HepG2 (cell line): ENCODE results near the gene MRPS10. TPM values are rescaled to one million over a fixed set of nuclear protein-coding genes. Genes with fewer than 3 reads are reported as not detected.

Experiments
- AKAP8 ChIP-seq: sonication (generic); formaldehyde crosslinking; IDR thresholded peaks from 2 replicates; pipeline ENCODE4 v1.5.1; 2020; ENCODE audit warnings: mild to moderate bottlenecking, missing genetic modification reagents
- KDM5B ChIP-seq: sonication (generic); formaldehyde crosslinking; IDR thresholded peaks from 2 replicates; pipeline ENCODE4 v1.4.0; 2020; ENCODE audit warnings: missing genetic modification reagents, mild to moderate bottlenecking, borderline replicate concordance
- KLF16 ChIP-seq, 2 experiments: sonication (generic) in 1 of 2; formaldehyde crosslinking in 1 of 2; IDR thresholded peaks; 2 replicates each; pipeline versions ENCODE4 v1.6.1 to v1.8.0; 2016 to 2023; ENCODE audit warnings: missing genetic modification reagents in 2 of 2, missing compliant biosample characterization in 1 of 2
- NCOA1 ChIP-seq: sonication (generic); formaldehyde crosslinking; IDR thresholded peaks from 2 replicates; pipeline ENCODE4 v1.9.0; 2021; ENCODE audit warnings: missing genetic modification reagents
- NFKBIZ ChIP-seq: IDR thresholded peaks from 2 replicates; pipeline ENCODE4 v1.6.1; 2018; ENCODE audit warnings: missing genetic modification reagents, missing compliant biosample characterization
- REL ChIP-seq: sonication (generic); formaldehyde crosslinking; conservative IDR thresholded peaks from 2 replicates; pipeline ENCODE4 v1.8.0; 2022; ENCODE audit warnings: mild to moderate bottlenecking, missing genetic modification reagents, moderate library complexity
- THAP11 ChIP-seq: IDR thresholded peaks from 2 replicates; pipeline ENCODE4 v1.6.1; 2016; ENCODE audit warnings: missing biosample characterization, missing genetic modification reagents
- ZNF598 ChIP-seq: sonication (generic); formaldehyde crosslinking; IDR thresholded peaks from 2 replicates; pipeline ENCODE4 v1.5.1; 2020; ENCODE audit warnings: mild to moderate bottlenecking, missing genetic modification reagents, borderline replicate concordance
- ZNF83 ChIP-seq: sonication (generic); formaldehyde crosslinking; IDR thresholded peaks from 2 replicates; pipeline ENCODE4 v1.4.0; 2020; ENCODE audit warnings: missing genetic modification reagents, mild to moderate bottlenecking, borderline replicate concordance
- polyA plus RNA-seq, 8 experiments: library from polyadenylated mRNA; depleted of rRNA in 3 of 8; stranded (reverse) in 7 of 8; unstranded in 1 of 8; fragments of >200 nt; fragmentation: Illumina TruSeq in 4 of 8; extraction: Trizol in 4 of 8; gene quantifications; 2 replicates each; pipeline versions ENCODE4 v1.2.1 to v1.2.3, GENCODE V29; 2011 to 2016; ENCODE audit warnings: low read depth in 4 of 8, missing spikeins in 1 of 8, mixed read lengths in 1 of 8; ENCODE audit not compliant: insufficient read depth in 1 of 8
- total RNA-seq, 5 experiments: library from RNA; depleted of rRNA; stranded (reverse); fragments of >200 nt; fragmentation: Illumina TruSeq; extraction: Trizol; gene quantifications; 2 replicates each; pipeline ENCODE4 v1.2.3, GENCODE V29; 2016; ENCODE audit warnings: low read depth in 1 of 5
- TF ChIP-seq, protein P1 (sequence below): sonication (generic); formaldehyde crosslinking; IDR thresholded peaks from 2 replicates; pipeline ENCODE4 v1.5.1; 2020; ENCODE audit warnings: missing genetic modification reagents, mild to moderate bottlenecking, borderline replicate concordance
- TF ChIP-seq, protein P2 (sequence below): sonication (generic); formaldehyde crosslinking; IDR thresholded peaks from 2 replicates; pipeline ENCODE4 v1.4.0; 2020; ENCODE audit warnings: missing genetic modification reagents
- TF ChIP-seq, protein P3 (sequence below): sonication (generic); formaldehyde crosslinking; IDR thresholded peaks from one replicate; pipeline ENCODE4 v1.5.1; 2020; ENCODE audit warnings: mild to moderate bottlenecking, missing genetic modification reagents; ENCODE audit errors: not compliant biosample characterization
- TF ChIP-seq, protein P4 (sequence below): sonication (generic); formaldehyde crosslinking; IDR thresholded peaks from 2 replicates; pipeline ENCODE4 v1.5.0; 2020; ENCODE audit warnings: mild to moderate bottlenecking, missing genetic modification reagents, moderate library complexity

The MRPS10 gene
- total and polyA plus RNA-seq, 2 of the 13 experiments (the other 11 are each of a cell fraction or from before 2014, with no cell fraction given) = 31.7 to 54.6 TPM

DNA sequence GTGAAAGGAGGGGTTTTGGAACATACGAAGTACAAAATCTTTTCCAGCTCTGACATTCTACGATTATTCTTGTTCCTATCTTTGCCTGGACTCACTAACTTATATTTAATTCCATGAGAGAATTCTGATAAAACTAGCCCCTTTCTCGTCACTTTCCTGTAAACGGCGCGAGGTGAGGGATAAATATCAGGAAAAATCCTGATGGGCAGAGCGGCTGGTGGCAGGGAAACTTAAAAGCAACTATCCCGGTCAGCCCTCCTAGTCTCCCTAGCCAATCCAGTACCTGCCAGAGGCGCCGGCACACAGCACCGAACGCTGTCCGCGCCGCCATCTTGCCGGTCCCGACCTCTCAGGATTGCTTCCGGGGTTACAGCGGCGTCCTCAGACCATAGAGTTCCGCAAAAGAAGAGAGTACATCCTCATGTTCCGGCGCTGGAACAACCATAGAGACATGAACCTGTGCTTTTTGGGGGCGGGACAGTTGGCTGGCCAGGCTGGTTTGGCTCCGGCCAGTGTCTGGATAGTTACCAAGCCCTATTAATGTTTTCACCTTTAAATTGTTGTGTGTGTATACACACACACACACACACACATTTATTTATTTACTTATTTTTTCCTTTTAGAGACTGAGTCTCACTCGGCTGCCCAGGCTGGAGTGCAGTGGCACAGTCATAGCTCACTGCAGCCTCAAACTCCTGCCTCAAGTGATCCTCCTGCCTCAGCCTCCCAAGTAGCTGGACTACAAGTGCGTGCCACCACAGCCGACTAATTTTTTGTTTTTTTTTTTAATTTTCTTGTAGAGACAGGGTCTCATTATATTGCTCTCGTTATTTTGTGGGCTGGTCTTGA is at the start of gene MRPS10 (continued):
- TF ChIP-seq REL (0 out of 2 replicates have a peak, but pooled peaks have one; percentile 69), NFKBIZ (CRISPR knock-in tag) (peak; percentile 66; the same call in 1 of the 2 replicates), AKAP8 (CRISPR knock-in tag) (no peak; the same call in 1 of the 2 replicates), ZNF83 (CRISPR knock-in tag) (no peak), NCOA1 (CRISPR knock-in tag) (no peak), ZNF598 (peak; percentile 63; the same call in 1 of the 2 replicates), KLF16 (CRISPR knock-in tag; IDR thresholded peaks at IDR 0.05) (peak in 1 of 2 experiments; percentile 99; a peak in 2 of 4 replicates), KDM5B (CRISPR knock-in tag) (peak; percentile 67; the same call in 1 of the 2 replicates), THAP11 (CRISPR knock-in tag) (peak; percentile 97)
- TF ChIP-seq, protein P1, sequence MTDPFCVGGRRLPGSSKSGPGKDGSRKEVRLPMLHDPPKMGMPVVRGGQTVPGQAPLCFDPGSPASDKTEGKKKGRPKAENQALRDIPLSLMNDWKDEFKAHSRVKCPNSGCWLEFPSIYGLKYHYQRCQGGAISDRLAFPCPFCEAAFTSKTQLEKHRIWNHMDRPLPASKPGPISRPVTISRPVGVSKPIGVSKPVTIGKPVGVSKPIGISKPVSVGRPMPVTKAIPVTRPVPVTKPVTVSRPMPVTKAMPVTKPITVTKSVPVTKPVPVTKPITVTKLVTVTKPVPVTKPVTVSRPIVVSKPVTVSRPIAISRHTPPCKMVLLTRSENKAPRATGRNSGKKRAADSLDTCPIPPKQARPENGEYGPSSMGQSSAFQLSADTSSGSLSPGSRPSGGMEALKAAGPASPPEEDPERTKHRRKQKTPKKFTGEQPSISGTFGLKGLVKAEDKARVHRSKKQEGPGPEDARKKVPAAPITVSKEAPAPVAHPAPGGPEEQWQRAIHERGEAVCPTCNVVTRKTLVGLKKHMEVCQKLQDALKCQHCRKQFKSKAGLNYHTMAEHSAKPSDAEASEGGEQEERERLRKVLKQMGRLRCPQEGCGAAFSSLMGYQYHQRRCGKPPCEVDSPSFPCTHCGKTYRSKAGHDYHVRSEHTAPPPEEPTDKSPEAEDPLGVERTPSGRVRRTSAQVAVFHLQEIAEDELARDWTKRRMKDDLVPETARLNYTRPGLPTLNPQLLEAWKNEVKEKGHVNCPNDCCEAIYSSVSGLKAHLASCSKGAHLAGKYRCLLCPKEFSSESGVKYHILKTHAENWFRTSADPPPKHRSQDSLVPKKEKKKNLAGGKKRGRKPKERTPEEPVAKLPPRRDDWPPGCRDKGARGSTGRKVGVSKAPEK = no peak
- TF ChIP-seq, protein P2, sequence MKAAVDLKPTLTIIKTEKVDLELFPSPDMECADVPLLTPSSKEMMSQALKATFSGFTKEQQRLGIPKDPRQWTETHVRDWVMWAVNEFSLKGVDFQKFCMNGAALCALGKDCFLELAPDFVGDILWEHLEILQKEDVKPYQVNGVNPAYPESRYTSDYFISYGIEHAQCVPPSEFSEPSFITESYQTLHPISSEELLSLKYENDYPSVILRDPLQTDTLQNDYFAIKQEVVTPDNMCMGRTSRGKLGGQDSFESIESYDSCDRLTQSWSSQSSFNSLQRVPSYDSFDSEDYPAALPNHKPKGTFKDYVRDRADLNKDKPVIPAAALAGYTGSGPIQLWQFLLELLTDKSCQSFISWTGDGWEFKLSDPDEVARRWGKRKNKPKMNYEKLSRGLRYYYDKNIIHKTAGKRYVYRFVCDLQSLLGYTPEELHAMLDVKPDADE = no peak
- TF ChIP-seq, protein P3, sequence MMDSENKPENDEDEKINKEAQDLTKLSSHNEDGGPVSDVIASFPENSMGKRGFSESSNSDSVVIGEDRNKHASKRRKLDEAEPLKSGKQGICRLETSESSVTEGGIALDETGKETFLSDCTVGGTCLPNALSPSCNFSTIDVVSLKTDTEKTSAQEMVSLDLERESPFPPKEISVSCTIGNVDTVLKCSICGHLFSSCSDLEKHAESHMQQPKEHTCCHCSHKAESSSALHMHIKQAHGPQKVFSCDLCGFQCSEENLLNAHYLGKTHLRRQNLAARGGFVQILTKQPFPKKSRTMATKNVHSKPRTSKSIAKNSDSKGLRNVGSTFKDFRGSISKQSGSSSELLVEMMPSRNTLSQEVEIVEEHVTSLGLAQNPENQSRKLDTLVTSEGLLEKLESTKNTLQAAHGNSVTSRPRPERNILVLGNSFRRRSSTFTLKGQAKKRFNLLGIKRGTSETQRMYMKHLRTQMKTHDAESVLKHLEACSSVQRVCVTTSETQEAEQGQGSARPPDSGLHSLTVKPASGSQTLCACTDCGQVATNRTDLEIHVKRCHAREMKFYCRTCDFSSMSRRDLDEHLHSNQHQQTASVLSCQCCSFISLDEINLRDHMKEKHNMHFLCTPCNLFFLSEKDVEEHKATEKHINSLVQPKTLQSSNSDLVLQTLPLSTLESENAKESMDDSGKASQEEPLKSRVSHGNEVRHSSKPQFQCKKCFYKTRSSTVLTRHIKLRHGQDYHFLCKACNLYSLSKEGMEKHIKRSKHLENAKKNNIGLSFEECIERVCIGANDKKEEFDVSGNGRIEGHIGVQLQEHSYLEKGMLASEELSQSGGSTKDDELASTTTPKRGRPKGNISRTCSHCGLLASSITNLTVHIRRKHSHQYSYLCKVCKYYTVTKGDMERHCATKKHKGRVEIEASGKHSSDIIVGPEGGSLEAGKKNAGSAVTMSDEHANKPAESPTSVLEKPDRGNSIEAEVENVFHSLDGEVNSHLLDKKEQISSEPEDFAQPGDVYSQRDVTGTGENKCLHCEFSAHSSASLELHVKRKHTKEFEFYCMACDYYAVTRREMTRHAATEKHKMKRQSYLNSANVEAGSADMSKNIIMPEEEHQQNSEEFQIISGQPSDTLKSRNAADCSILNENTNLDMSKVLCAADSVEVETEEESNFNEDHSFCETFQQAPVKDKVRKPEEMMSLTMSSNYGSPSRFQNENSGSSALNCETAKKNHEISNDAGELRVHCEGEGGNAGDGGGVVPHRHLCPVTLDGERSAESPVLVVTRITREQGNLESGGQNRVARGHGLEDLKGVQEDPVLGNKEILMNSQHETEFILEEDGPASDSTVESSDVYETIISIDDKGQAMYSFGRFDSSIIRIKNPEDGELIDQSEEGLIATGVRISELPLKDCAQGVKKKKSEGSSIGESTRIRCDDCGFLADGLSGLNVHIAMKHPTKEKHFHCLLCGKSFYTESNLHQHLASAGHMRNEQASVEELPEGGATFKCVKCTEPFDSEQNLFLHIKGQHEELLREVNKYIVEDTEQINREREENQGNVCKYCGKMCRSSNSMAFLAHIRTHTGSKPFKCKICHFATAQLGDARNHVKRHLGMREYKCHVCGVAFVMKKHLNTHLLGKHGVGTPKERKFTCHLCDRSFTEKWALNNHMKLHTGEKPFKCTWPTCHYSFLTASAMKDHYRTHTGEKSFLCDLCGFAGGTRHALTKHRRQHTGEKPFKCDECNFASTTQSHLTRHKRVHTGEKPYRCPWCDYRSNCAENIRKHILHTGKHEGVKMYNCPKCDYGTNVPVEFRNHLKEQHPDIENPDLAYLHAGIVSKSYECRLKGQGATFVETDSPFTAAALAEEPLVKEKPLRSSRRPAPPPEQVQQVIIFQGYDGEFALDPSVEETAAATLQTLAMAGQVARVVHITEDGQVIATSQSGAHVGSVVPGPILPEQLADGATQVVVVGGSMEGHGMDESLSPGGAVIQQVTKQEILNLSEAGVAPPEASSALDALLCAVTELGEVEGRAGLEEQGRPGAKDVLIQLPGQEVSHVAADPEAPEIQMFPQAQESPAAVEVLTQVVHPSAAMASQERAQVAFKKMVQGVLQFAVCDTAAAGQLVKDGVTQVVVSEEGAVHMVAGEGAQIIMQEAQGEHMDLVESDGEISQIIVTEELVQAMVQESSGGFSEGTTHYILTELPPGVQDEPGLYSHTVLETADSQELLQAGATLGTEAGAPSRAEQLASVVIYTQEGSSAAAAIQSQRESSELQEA = no peak
- TF ChIP-seq, protein P4, sequence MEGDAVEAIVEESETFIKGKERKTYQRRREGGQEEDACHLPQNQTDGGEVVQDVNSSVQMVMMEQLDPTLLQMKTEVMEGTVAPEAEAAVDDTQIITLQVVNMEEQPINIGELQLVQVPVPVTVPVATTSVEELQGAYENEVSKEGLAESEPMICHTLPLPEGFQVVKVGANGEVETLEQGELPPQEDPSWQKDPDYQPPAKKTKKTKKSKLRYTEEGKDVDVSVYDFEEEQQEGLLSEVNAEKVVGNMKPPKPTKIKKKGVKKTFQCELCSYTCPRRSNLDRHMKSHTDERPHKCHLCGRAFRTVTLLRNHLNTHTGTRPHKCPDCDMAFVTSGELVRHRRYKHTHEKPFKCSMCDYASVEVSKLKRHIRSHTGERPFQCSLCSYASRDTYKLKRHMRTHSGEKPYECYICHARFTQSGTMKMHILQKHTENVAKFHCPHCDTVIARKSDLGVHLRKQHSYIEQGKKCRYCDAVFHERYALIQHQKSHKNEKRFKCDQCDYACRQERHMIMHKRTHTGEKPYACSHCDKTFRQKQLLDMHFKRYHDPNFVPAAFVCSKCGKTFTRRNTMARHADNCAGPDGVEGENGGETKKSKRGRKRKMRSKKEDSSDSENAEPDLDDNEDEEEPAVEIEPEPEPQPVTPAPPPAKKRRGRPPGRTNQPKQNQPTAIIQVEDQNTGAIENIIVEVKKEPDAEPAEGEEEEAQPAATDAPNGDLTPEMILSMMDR (CRISPR knock-in tag) = peak; percentile 37; the same call in 1 of the 2 replicates
